OCI-LY3 (cell line): ENCODE measurements around the gene CD99L2.

Experiments used
- H2AFZ ChIP-seq: fragments of 200-600, 300-600 bp; shearing (Covaris generic); 2 replicates; pipeline ENCODE4 v1.6.0; 2014; ENCODE audit warnings: antibody characterized with exemption, low read depth, low read length
- H3K27ac ChIP-seq: fragments of 200-600, 300-600 bp; sonication (generic); 2 replicates; pipeline ENCODE4 v1.5.1; 2014; ENCODE audit warnings: mild to moderate bottlenecking, low read length, moderate library complexity, mixed read lengths
- H3K27me3 ChIP-seq: fragments of 200-600, 300-600 bp; sonication (generic); 2 replicates; pipeline ENCODE4 v1.6.1; 2014; ENCODE audit warnings: low read depth, low read length, mixed read lengths
- H3K36me3 ChIP-seq: fragments of 200-600, 300-600 bp; sonication (generic); replicated peaks from 2 replicates; pipeline ENCODE3; 2014; ENCODE audit warnings: low read depth, low read length, mixed read lengths
- H3K4me1 ChIP-seq: fragments of 300-600, 200-600 bp; sonication (generic); 2 replicates; pipeline ENCODE4 v1.6.1; 2014; ENCODE audit warnings: low read length, mixed read lengths
- H3K4me2 ChIP-seq: fragments of 200-600, 300-600 bp; sonication (generic); 2 replicates; pipeline ENCODE4 v1.6.1; 2014; ENCODE audit warnings: low read length, mixed read lengths
- H3K4me3 ChIP-seq: fragments of 300-600, 200-600 bp; sonication (generic); 2 replicates; pipeline ENCODE4 v1.5.1; 2014; ENCODE audit warnings: antibody characterized with exemption, mild to moderate bottlenecking, low read length, moderate library complexity
- H3K79me2 ChIP-seq: fragments of 300-600, 200-600 bp; shearing (Covaris generic); 2 replicates; pipeline ENCODE4 v1.6.1; 2014; ENCODE audit warnings: mild to moderate bottlenecking, low read length, mixed read lengths
- H3K9ac ChIP-seq: fragments of 300-600, 200-600 bp; shearing (Covaris generic); 2 replicates; pipeline ENCODE4 v1.6.0; 2014; ENCODE audit warnings: mild to moderate bottlenecking, low read length, moderate library complexity
- H3K9me3 ChIP-seq: fragments of 200-600, 300-600 bp; shearing (Covaris generic); 2 replicates; pipeline ENCODE4 v1.6.1; 2014; ENCODE audit warnings: low read length, mixed read lengths; ENCODE audit not compliant: insufficient read depth
- H4K20me1 ChIP-seq: fragments of 200-600, 300-600 bp; sonication (generic); 2 replicates; pipeline ENCODE4 v1.6.1; 2016; ENCODE audit warnings: low read length, mixed read lengths; ENCODE audit not compliant: insufficient read depth
- EZH2phosphoT487 ChIP-seq: fragments of 200-600 bp; shearing (Covaris generic); IDR thresholded peaks from 2 replicates; pipeline ENCODE4 v1.6.1; 2018; ENCODE audit warnings: antibody characterized with exemption, mixed run types, low read depth
- TF ChIP-seq, protein P1 (sequence below): fragments of 200-600, 300-600 bp; sonication (generic); IDR thresholded peaks from 2 replicates; pipeline ENCODE4 v1.5.1; 2014; ENCODE audit warnings: antibody characterized with exemption, low read length, low read depth

CD99L2 gene, protein sequence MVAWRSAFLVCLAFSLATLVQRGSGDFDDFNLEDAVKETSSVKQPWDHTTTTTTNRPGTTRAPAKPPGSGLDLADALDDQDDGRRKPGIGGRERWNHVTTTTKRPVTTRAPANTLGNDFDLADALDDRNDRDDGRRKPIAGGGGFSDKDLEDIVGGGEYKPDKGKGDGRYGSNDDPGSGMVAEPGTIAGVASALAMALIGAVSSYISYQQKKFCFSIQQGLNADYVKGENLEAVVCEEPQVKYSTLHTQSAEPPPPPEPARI

DNA sequence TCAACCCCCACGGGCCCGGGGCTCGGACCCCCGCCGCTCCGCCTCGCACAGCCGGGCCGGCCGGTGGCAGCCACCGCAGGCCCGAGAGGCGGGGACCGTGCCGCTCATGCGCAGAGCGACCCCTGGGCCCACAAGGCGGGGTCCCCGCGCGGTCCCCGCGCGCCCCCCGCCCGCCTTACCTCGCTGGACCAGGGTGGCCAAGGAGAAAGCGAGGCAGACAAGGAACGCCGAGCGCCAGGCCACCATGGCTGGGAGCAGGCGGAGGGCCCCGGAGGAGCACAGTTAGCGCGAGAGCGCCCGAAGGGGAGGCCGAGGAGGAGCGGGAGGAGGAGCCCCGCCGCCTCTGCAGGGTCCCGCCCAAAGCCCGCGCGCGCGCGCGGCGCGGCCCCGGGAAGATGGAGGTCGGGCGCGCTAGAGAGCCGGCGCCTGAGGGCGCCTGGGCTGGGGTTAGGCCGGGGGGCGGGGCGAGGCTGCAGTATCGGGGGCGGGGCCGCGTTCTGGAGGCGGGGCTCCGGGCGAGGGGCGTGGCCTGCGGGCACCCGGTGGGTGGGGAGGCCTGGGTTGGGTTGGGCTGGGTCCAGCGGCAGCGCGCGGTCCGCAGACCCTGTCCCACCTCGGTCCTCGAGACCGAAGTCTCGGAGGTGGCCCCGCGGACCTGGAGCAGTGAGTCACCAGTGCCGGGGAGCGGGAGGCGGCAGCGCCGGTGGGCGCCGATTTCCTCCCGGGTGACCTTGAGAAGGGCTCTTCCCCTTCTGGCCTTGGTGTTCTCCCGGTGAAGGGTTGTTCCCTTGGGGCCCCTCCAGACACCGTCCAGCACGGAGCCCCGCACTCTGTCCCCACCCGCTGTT is at the start of gene CD99L2:
CD99L2 (minus strand) TSS at position 326 of the 848 bp plus-strand sequence; CDS start at position 246, 80 bp downstream.
- TF ChIP-seq EZH2phosphoT487: no peak
- TF ChIP-seq, protein P1, sequence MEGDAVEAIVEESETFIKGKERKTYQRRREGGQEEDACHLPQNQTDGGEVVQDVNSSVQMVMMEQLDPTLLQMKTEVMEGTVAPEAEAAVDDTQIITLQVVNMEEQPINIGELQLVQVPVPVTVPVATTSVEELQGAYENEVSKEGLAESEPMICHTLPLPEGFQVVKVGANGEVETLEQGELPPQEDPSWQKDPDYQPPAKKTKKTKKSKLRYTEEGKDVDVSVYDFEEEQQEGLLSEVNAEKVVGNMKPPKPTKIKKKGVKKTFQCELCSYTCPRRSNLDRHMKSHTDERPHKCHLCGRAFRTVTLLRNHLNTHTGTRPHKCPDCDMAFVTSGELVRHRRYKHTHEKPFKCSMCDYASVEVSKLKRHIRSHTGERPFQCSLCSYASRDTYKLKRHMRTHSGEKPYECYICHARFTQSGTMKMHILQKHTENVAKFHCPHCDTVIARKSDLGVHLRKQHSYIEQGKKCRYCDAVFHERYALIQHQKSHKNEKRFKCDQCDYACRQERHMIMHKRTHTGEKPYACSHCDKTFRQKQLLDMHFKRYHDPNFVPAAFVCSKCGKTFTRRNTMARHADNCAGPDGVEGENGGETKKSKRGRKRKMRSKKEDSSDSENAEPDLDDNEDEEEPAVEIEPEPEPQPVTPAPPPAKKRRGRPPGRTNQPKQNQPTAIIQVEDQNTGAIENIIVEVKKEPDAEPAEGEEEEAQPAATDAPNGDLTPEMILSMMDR: no peak
- H3K36me3 ChIP-seq: no peaks in the 10 kb centered on the region
- H3K4me3 ChIP-seq: peak within 1 kb of the TSS; percentile 89
- H3K27ac ChIP-seq: peak within 1 kb of the TSS; percentile 35
- peak within 1 kb of the TSS; percentile 81 for H3K9ac ChIP-seq
- H3K27me3 ChIP-seq: peaks cover 3% of the 10 kb centered on the region; the same call in 1 of the 2 replicates
- no peaks in the 10 kb centered on the region for H3K9me3 ChIP-seq
- H3K4me1 ChIP-seq: peaks cover 10% of the 10 kb centered on the region
- H4K20me1 ChIP-seq: no peaks in the 10 kb centered on the region
- peaks cover 14% of the 10 kb centered on the region for H3K79me2 ChIP-seq
- peak within 1 kb of the TSS; percentile 84 for H3K4me2 ChIP-seq
- peak within 1 kb of the TSS; percentile 80; the same call in 1 of the 2 replicates for H2AFZ ChIP-seq

GRCh38 chrX:150944233-150944632 is 45.8 kb upstream of the CD99L2 start:
- H3K4me1 ChIP-seq: no peaks in the 10 kb centered on the region

DNA sequence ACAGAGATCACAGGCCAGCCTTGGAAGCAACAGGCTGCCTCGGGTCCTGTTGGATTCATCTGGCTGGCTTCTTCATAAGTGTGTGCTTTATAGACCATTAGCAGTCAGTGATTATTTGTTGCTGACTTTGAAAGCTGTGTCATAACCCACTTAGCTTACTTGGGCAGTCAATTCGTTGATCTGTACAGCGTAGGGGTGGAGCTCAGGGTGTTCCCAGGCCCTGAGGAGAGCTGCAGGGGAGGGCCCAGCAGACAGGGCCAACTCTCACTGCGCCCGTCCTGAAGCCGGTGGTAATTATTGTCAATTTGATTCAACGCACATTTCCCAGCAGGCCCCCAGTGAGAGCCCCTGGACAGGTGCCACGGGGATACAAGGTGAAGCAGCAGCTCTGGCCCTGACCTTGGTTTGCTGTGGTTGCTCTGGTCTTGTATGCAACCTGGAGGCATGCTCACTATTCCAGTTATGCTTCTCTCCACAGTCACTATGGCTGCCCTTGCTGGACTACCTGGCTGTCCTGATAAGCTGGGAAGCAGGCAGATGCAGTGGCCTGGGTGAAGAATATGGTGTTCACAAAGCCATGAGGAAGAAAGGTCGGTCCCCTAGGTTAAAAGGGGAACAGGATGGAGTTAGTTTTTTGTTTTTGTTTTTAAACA is 44.6 kb upstream of the CD99L2 start:
- Histone ChIP-seq H4K20me1 (no peaks in the 10 kb centered on the region), H3K27me3 (no peaks in the 10 kb centered on the region), H3K36me3 (no peaks in the 10 kb centered on the region), H3K4me3 (no peak overlapping the region), H3K79me2 (no peaks in the 10 kb centered on the region), H3K9me3 (no peaks in the 10 kb centered on the region), H3K4me2 (no peak overlapping the region), H3K9ac (no peak overlapping the region), H3K27ac (no peak overlapping the region), H2AFZ (no peak overlapping the region), H3K4me1 (no peaks in the 10 kb centered on the region)
- TF ChIP-seq EZH2phosphoT487: no peak
- TF ChIP-seq, protein P1: no peak

More at GRCh38 chrX:150944233-150944632, 45.8 kb upstream of the CD99L2 start:
- H3K79me2 ChIP-seq: no peaks in the 10 kb centered on the region
- no peaks in the 10 kb centered on the region for H4K20me1 ChIP-seq
- H3K4me3 ChIP-seq: no peak overlapping the region
- H3K4me2 ChIP-seq: no peak overlapping the region
- no peaks in the 10 kb centered on the region for H3K36me3 ChIP-seq
- H3K27me3 ChIP-seq: no peaks in the 10 kb centered on the region
- no peak overlapping the region for H3K9ac ChIP-seq
- TF ChIP-seq, protein P1: no peak
- TF ChIP-seq EZH2phosphoT487: no peak
- H3K9me3 ChIP-seq: no peaks in the 10 kb centered on the region
- no peak overlapping the region for H3K27ac ChIP-seq
- no peak overlapping the region for H2AFZ ChIP-seq

DNA sequence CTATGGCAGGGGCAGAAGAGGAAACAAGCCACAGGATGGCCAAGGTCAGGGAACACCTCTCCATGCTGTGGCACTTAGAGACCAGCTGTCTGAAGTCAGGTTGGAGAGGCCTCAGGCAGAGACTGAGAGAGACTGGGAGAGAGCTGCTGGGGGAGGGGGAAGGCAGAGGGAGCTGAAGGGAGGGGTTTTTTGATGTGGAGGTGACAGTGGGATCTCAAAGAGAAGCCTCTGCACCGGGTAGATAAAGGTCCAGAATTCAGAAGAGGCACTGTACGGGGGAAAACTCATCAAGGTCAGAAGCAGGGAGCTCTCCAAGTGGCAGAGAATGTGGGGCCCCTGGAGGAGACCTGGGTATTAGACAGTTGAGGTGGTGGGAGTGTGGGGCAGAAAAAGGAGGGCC is 43.1 kb upstream of the CD99L2 start:
- Histone ChIP-seq H4K20me1 (no peaks in the 10 kb centered on the region), H3K4me2 (no peak overlapping the region), H3K4me1 (no peaks in the 10 kb centered on the region), H3K4me3 (no peak overlapping the region), H3K9me3 (no peaks in the 10 kb centered on the region), H3K36me3 (no peaks in the 10 kb centered on the region), H3K9ac (no peak overlapping the region), H3K27me3 (no peaks in the 10 kb centered on the region), H3K27ac (no peak overlapping the region), H2AFZ (no peak overlapping the region), H3K79me2 (no peaks in the 10 kb centered on the region)
- TF ChIP-seq, protein P1: no peak
- TF ChIP-seq EZH2phosphoT487: no peak
